Adrenal gland (tissue), 5 donors: ENCODE measurements around the gene SLC30A7.

Experiments
- POLR2A ChIP-seq, 2 donors: fragments of 450-650 bp; IDR thresholded peaks; one replicate each; pipeline ENCODE4 v1.6.1; 2017; ENCODE audit warnings: antibody characterized with exemption in 2 of 2, mild to moderate bottlenecking in 2 of 2, moderate library complexity in 1 of 2
- TF ChIP-seq, protein P1 (sequence below), 6 experiments: fragments of 450-650 bp in 4 of 6; fragments of 200-600 bp in 2 of 6; sonication (generic) in 1 of 6; IDR thresholded peaks; 1 replicate in 5 of 6; 2 replicates in 1 of 6; pipeline versions ENCODE4 v1.5.1 to v1.8.0; 2016 to 2021; ENCODE audit warnings: antibody characterized with exemption in 6 of 6, mild to moderate bottlenecking in 2 of 6, moderate library complexity in 1 of 6
- donor health status: DM: no; HTN: no; CAD: no.

DNA sequence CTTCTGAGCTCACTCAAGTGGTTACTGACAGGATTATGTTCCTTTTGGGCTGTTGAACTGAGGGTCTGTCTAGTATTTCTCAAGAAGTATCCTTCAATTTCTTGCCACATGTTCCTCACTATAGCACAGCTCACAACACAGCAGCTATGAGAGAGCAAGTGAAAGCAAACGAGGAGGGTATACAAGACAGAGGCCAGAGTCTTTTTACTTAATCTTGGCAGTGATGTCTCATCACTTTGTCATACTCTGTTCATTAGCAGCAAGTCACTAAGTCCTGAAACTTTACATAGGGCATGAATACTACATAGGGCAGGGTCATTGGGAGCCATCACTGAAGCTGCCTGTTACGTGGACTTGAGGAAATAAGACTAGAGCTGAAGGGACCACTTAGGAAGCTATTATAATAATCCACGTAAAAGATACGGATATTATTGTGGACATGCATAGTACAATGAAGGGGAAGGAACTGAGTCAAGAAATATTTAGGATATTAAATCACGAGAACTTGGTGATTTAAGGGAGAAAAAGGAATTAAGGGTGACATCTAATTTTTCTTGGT, 63.7 kb downstream of the SLC30A7 start:
- no peak for TF ChIP-seq POLR2A (IDR thresholded peaks at IDR 0.05)
- TF ChIP-seq, protein P1, sequence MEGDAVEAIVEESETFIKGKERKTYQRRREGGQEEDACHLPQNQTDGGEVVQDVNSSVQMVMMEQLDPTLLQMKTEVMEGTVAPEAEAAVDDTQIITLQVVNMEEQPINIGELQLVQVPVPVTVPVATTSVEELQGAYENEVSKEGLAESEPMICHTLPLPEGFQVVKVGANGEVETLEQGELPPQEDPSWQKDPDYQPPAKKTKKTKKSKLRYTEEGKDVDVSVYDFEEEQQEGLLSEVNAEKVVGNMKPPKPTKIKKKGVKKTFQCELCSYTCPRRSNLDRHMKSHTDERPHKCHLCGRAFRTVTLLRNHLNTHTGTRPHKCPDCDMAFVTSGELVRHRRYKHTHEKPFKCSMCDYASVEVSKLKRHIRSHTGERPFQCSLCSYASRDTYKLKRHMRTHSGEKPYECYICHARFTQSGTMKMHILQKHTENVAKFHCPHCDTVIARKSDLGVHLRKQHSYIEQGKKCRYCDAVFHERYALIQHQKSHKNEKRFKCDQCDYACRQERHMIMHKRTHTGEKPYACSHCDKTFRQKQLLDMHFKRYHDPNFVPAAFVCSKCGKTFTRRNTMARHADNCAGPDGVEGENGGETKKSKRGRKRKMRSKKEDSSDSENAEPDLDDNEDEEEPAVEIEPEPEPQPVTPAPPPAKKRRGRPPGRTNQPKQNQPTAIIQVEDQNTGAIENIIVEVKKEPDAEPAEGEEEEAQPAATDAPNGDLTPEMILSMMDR (IDR thresholded peaks at IDR 0.05), result no peak
